ENCODE data around the gene NYAP1.
"Not testable (repeated sequence)": the region's sequence is repeated elsewhere in the genome, so short reads cannot be mapped to it uniquely, and the experiment has no call there.

Gene NYAP1

DNA sequence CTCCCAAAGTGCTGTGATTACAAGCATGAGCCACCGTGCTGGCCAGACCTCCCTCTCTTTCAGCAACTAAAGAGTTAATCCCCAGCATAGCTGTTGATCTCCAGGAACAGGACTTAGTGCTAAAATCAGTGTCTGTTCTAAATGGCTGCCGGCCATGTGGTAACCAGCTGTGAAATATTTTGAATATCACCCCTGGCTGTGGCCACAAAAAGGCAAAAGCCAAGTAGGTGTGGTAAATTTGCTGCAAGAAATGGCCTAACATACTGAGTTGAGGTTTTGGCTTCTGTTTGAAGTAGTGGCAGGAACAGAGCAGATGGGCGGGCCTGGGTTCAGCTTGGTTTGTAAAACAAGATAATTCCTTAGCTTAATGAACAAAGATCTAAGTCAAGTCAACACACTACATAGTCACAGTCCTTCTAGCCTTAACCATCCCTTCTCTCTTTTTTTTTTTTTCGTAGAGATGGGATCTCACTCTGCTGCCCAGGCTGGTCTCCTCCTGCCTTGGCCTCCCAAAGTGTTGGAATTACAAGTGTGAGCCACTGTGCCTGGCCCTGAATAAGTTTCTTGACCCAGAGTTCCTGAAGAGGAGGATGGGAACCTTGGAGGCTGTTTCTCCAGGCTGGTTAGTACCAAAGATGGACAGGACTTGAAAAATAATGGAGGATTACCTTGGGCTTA lies 32.5 kb downstream of the NYAP1 start:
- DNase-seq, result no peak

DNA sequence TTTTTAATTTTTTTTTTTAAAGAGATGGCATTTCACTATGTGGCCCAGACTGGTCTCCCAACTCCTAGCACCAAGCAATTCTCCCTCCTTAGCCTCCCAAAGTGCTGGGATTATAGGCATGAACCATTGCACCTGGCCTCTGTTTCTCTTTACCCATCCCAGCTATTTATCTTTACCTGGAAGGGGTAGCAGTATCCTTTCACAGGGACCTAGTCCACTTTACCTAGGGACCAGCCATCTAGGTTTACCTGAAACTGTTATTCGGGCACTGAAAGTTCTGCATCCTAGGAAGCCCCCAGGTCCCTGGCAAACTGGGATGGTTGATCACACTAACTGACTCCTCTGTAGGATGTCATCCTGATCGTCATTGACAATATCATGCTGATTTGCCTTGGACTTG lies 33.6 kb downstream of the NYAP1 start:
- no peak for DNase-seq

DNA sequence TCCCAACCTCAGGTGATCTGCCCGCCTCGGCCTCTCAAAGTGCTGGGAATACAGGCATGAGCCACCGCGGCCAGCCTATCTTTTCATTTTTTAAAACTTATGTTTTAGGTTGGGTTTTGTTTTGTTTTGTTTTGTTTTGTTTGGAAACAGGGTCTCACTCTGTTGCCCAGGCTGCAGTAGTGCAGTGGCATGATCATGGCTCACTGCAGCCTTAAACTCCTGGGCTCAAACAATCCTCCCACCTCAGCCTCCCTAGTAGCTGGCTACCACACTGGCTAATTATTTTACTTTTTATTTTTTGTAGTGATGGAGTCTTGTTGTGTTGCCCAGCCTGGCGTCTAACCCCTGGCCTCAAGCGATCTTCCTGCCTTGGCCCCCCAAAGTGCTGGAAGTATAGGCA lies 35.9 kb downstream of the NYAP1 start:
- DNase-seq, result no peak

DNA sequence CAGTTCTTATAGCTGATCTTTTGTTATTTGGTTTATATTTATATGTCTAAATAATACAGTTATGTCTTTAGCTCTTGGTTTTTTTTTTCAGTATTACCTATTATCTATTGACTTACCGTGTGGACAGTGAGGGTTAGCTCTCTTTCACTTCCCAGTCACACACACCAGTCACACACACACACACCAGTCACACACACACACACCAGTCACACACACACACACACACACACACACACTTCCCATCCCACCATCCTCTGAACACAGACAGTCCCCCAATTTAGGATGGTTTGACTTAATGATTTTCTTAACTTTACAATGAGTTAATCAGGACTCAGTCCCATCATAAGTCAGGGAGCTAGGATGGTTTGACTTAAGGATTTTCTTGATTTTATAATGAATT lies 36.4 kb downstream of the NYAP1 start:
- no peak for DNase-seq

DNA sequence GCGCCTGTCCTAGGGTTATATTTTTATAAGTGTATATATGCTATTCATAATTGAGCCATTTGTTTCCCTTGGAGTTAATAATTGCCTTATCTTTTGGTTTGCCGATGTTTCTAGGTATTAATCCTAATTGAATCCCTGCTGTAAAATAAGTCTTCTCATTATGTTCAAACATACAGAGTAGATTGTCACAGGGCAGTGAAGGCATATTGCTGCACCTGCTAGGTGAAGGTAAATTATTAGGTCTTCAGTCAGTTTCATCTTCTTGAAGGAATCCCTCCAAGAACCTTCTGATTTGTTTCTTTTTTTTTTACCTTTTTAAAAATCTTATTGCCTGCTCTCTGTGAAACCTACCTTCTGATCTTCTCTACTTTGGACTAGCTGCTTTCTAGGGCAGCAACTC lies 37.3 kb downstream of the NYAP1 start:
- no peak for DNase-seq

DNA sequence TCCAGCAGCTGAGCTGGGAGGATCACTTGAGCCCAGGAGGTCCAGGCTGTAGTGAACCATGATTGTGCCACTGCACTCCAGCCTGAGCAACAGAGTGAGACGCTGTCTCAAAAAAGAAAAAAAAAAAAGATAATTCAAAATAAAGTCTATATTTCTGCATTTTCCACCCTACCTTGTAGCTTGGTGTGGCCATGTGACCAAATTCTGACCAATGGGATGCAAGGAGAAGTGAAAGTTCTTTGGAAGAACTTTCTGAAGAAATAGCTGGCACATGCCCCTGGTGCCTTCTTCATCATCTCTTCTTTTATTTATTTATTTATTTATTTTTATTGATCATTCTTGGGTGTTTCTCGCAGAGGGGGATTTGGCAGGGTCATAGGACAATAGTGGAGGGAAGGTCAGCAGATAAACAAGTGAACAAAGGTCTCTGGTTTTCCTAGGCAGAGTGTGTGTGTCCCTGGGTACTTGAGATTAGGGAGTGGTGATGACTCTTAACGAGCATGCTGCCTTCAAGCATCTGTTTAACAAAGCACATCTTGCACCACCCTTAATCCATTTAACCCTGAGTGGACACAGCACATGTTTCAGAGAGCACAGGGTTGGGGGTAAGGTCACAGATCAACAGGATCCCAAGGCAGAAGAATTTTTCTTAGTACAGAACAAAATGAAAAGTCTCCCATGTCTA lies 38.3 kb downstream of the NYAP1 start:
- DNase-seq, result not testable (repeated sequence)

DNA sequence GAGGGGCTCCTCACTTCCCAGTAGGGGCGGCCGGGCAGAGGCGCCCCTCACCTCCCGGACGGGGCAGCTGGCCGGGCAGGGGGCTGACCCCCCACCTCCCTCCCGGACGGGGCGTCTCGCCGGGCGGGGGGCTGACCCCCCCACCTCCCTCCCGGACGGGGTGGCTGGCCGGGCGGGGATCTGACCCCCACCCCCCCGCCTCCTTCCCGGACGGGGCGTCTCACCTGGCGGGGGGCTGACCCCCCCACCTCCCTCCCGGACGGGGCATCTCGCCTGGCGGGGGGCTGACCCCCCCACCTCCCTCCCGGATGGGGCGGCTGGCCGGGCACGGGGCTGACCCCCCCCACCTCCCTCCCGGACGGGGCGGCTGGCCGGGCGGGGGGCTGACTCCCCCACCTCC lies 39.5 kb downstream of the NYAP1 start:
- DNase-seq, result not testable (repeated sequence)

DNA sequence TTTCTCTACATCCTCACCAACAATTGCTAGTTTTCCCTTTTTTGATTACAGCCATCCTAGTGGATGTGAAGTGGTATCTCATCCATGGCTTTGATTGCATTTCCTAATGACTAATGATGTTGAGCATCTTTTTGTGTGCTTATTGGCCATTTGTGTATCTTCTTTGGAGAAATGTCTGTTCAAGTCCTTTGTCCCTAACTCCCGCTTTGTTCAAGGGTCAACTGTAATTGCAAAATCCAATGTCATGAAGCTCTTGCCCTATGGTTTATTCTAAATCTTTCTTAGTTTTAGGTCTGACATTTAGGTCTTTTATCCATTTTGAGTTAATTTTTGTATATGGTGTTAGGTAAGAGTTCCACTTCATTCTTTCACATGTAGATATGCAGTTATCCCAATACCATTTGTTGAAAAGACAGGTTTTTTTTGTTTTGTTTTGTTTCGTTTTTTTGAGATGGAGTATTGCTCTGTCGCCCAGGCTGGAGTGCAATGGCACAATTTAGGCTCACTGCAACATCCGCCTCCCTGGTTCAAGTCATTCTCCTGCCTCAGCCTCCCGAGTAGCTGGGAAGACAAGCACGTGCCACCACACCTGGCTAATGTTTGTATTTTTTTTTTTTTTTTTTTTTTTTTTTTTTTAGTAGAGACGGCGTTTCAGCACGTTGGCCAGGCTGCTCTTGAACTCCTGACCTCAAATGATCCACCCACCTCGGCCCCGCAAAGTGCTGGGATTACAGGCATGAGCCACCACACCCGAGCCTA lies 44.6 kb downstream of the NYAP1 start:
- not testable (repeated sequence) for DNase-seq

DNA sequence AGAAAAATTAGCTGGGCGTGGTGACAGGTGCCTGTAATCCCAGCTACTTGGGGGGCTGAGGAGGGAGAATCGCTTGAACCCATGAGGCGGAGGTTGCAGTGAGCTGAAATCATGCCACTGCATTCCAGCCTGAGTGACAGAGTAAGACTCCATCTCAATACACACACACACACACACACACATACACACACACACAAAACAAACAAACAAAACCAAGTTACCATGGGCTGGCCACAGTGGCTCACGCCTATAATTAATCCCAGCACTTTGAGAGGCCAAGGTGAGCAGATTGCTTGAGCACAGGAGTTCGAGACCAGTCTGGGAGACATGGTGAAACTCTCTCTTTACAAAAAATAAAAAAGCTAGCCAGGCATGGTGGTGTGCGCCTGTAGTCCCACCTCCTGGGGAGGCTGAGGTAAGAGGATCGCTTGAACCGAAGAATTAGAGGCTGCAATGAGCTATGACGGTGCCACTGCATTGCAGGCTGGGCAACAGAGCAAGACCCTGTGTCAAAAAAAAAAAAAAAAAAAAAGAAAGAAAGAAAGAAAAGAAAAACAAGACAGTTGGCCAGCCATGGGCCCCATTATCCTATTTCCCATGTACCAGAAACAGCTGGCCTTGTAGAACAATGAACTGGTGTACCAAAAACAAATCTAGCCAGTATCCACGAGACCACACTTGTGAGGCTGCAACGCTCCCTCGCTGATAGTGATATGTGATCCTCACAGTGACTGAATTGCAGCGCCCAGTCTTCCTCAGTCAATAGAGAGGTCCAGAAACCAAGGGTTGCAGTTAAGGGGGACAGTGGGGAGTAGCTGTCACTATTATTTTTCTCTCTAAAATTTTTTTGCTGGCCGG lies 48.7 kb downstream of the NYAP1 start:
- no peak for DNase-seq

DNA sequence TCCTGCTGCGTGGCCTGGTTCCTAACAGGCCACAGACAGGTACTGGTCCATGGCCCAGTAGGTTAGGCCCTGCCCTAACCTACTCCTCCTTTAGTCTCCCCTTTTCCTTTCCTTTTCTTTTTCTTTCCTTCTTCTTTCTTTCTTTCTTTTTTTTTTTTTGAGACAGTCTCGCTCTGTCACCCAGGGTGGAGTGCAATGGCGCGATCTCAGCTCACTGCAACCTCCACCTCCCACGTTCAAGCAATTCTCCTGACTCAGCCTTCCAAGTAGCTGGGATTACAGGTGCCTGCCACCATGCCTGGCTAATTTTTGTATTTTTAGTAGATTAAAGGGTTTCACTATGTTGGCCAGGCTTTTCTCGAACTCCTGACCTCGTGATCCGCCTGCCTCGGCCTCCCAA lies 52.3 kb downstream of the NYAP1 start:
- DNase-seq, result not testable (repeated sequence)

DNA sequence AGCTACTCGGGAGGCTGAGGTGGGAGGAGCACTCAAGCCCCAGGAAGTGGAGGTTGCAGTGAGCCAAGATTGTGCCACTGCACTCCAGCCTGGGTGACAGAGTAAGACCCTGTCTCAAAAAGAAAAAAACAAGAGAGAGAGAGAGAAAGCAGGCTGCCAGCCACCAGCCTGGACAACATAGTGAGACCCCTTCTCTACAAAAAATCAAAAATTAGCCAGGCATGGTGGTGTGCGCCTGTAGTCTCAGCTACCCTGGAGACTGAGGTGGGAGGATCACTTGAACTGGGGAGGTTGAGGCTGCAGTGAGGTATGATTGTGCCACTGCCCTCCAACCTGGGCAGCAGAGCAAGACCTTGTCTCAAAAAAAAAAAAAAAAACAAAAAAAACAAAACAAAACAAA lies 53.0 kb downstream of the NYAP1 start:
- not testable (repeated sequence) for DNase-seq

DNA sequence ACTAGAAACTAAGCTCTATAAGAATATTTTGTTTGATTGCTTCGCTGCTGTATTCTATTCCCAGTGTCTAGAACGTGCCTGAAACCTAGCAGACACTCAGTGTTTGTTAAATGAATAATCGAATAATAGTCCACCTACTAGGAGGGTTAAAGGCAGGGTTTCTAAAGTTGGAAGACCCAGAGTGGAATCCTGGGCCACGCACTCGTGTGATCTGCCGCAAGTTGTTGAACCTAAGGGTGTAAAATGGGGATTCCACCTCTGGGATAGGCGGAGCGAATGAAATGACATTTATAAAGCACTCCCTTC lies 54.6 kb downstream of the NYAP1 start:
- DNase-seq, result no peak

DNA sequence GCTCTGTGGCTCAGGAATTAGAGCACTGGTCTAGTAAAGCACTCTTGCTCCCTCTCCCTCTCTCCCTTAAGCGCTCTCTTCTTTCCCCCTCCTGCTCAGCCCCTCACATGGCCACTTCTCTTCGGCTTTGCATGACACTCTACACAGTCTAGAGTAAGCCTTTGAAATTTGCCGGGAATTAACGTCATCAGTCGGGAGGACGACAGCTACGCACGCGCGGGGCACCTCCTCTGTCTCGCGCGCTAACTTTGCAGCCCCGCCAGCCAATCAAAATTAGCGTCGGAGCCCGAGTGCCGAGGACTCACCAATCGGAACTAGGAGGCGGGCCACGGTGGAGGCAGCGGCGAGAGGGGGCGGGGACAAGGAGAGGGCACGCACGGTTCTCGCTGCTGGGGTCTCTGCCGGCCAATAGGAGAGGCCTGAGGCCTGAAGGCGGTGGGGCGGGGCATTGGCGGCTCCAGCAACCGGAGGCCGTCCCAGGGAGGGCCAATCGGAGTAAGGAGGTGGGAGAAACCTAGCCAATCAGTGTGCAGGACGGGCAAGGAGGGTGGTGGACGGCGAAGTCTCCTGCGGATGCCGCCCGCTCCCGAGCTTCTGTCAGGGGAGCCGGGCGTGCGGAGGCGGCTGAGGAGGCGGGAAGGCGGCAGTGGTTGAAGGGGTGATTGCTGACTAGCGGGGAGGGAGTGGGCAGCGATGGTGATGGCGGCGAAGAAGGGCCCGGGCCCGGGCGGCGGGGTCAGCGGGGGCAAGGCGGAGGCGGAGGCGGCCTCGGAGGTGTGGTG lies 55.1 kb downstream of the NYAP1 start, which contains the start of gene AGFG2:
AGFG2 (plus strand) TSS at position 550 of the 782 bp plus-strand sequence; CDS start at position 694, 144 bp downstream.
- peak; percentile 97 for DNase-seq

DNA sequence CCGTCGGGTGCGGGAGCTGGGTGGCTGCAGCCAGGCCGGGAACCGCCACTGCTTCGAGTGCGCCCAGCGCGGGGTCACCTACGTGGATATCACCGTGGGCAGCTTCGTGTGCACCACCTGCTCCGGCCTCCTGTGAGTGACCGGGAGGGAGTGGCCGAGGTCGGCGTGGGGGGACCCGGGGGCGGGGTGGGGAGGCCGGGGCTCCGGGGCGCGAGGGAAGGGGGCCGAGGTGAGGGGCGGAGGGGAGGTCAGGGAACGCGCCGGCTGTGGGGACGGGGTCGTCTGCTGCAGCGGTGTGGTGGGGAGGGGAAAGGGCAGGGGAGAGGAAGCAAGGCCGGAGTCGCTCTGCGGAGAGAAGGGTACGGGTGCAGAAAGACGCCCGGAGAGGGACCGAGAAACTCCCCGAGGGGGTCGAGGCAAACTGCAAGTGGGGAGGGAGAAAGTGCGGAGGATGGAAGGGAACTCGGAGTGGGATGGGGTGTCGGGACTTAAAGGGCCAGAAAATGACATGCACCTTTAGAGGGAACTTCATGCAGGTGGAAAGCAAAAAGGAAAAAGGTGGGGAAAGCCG lies 55.8 kb downstream of the NYAP1 start:
- DNase-seq, result no peak

DNA sequence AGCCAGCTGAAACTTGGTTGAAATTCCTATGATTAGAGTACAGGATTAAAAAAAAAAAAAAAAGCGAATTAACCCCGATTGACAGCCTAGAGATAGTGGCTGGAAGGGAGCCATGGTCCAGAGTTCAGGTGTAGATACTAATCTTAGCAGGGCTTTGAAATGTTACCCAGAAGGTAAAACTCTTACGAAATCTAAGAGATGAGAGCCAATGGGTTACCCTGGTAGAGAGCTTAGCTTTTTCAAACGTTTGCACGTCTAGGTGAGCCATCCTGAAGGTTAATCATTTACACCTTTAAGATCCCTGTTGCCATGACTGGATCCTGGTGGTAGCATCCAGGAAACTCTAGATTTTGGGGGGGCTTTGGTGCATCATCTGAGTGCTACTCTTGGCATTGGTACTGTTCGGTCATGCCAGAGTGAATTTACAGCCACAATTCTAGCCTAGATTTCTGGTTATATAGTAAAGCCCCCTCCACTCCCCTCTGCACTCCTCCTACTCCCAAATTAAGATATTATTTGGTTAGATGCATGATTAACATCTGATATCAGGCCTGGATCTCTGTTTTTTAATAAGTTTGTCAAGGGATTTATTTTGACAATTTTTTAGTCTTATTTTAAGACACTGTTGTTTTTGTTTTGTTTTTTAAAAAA lies 56.5 kb downstream of the NYAP1 start:
- no peak for DNase-seq

DNA sequence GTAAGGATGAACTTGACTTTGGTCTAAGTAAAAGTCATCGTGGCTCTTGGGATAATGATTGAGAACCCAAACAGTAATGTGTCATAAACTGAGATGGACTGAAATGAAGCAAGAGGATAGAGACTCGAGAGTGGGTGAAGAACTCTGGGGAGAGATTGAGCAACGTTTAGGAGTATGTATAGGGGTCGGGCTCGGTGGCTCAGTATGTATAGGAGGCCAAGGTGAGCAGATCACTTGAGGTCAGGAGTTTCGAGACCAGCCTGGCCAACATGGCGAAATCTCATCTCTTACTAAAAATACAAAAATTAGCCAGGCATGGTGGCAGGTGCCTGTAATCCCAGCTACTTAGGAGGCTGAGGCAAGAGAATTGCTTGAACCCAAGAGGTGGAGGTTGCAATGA lies 57.6 kb downstream of the NYAP1 start:
- not testable (repeated sequence) for DNase-seq

DNA sequence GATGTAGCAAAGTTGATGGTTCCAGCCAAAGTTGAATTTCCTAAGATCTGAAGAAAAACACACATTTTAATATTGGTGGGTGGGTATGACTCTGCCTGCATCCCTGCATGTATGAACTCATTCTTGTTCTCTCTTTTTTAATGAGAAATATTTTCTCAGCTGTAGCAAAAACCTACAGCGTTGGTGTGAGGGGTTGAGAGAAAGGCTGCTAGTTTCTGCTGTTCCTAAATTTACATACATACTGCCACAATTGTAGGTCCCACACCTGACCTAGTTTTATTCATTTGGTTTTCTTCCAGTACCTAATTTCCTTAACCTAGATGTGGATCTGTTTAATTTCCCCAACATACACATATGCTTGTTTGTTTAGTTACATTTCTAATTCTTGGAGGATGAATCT lies 59.9 kb downstream of the NYAP1 start:
- no peak for DNase-seq

DNA sequence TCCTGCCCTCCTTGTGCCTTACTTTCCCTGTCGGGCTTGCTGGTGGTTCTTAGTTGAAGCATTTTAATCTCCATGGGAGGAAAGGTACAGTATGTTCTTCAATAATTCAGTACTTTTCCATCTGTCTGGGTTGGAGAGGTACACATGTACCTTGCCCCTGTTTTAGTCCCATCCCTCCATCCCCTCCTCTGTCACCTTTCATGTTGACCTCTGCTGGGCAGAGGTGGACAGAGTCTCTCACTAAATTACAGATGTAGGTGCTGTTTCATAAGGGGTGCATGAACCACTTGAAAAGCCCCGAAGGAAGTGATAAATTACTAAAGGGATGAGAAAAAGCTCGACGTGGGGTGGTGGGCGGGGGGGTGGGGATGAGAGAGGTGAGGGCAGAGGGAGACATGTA lies 60.7 kb downstream of the NYAP1 start:
- DNase-seq, result no peak

All from SHP77 treated with DMSO at 0.1 percent for 48 hours (cell line).